ENCODE results near the gene NCOA5. TPM values are rescaled to one million over a fixed set of nuclear protein-coding genes. Genes with fewer than 3 reads are reported as not detected.

Gene NCOA5
- polyA plus RNA-seq, 1 donor (not counting 4 experiments of a cell fraction or from before 2014, with no cell fraction given): 17.6 TPM

DNA sequence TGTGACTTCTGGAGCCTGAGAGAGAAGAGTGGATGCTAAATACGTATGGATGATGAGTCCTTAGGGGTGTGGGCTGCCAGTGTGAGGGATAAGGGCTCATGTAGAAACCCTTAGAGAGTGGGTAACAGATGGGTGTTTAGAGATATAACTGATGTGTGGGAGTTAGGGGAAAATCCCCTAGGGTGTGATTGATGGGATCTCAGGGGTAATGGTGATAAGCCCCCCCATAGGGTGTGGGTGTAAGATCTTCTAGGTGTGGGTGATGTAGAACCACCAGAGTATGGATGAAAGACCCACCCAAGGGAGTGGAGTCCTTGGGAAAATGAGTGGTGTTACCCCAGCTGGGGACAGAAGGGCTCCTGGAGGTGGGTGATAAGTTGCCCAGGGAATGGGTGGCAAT is 34.5 kb downstream of the NCOA5 start:
- dilution Hi-C loops (cut with MboI; ENCODE audit: extremely low pct_ligation_motif_present, low sequenced_read_pairs): no loop called here

DNA sequence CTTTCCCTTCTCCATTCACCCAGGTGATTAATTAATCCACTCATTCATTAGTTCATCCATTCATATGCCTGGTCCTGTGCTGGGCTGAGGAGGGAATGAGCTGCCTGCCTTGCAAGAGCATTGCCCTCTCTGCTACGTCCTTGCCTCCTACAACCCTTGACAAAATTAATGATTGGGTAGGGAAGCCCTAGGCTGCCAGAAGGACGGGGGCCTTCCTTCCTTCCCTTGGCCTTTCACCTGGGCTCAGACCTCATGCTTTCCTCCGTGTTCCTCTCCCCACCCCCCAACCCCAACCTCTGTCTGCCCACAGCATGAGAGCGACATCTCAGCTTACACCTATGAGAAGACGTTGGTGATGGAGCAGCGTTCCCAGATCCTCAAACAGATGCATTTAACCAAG is 35.2 kb downstream of the NCOA5 start:
- dilution Hi-C loops (cut with MboI; ENCODE audit: extremely low pct_ligation_motif_present, low sequenced_read_pairs): no loop called here
- H3K4me2 ChIP-seq (ENCODE audit: control insufficient read depth, extremely low read depth, insufficient read depth, low read depth, low read length): no peak overlapping the region
- DNase-seq (ENCODE audit: low read depth, low spot score) (no peak), FAIRE-seq (no peak)
- TF ChIP-seq EZH2 (IDR thresholded peaks at IDR 0.05; ENCODE audit: low read length): no peak
- TF ChIP-seq, protein P1, sequence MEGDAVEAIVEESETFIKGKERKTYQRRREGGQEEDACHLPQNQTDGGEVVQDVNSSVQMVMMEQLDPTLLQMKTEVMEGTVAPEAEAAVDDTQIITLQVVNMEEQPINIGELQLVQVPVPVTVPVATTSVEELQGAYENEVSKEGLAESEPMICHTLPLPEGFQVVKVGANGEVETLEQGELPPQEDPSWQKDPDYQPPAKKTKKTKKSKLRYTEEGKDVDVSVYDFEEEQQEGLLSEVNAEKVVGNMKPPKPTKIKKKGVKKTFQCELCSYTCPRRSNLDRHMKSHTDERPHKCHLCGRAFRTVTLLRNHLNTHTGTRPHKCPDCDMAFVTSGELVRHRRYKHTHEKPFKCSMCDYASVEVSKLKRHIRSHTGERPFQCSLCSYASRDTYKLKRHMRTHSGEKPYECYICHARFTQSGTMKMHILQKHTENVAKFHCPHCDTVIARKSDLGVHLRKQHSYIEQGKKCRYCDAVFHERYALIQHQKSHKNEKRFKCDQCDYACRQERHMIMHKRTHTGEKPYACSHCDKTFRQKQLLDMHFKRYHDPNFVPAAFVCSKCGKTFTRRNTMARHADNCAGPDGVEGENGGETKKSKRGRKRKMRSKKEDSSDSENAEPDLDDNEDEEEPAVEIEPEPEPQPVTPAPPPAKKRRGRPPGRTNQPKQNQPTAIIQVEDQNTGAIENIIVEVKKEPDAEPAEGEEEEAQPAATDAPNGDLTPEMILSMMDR (optimal IDR thresholded peaks at IDR 0.05 in 1 of 3, IDR thresholded peaks at IDR 0.05 in 1 of 3, conservative IDR thresholded peaks at IDR 0.05 in 1 of 3; ENCODE audit: extremely low read depth in 1 of 3, insufficient read depth in 2 of 3, low read length in 3 of 3): no peak
- peaks cover 3% of the 10 kb centered on the region for H4K20me1 ChIP-seq (ENCODE audit: control insufficient read depth, extremely low read depth, insufficient read depth, low read length)
- no peaks in the 10 kb centered on the region for H3K4me1 ChIP-seq (ENCODE audit: control insufficient read depth, extremely low read depth, insufficient read depth, low read length)
- peaks cover 40% of the 10 kb centered on the region for H3K27me3 ChIP-seq (ENCODE audit: control insufficient read depth, extremely low read depth, insufficient read depth, low read length)
- H3K4me3 ChIP-seq (ENCODE audit: control insufficient read depth in 2 of 3, extremely low read depth in 1 of 3, insufficient read depth in 2 of 3, low read depth in 1 of 3, low read length in 3 of 3): no peak overlapping the region
- H3K27ac ChIP-seq (ENCODE audit: control insufficient read depth, insufficient read depth, low read length): no peak overlapping the region
- H3K79me2 ChIP-seq (ENCODE audit: control insufficient read depth, insufficient read depth, low read length): no peaks in the 10 kb centered on the region
- H3K9ac ChIP-seq (ENCODE audit: control insufficient read depth, extremely low read depth, insufficient read depth, low read length): no peak overlapping the region
- peaks cover 2% of the 10 kb centered on the region for H3K9me1 ChIP-seq (ENCODE audit: control insufficient read depth, extremely low read depth, insufficient read depth, low read length)
- no peaks in the 10 kb centered on the region for H3K9me3 ChIP-seq (ENCODE audit: control insufficient read depth, low read depth, low read length)
- H2AFZ ChIP-seq (ENCODE audit: control insufficient read depth, low read length): no peak overlapping the region
- no peaks in the 10 kb centered on the region for H3K36me3 ChIP-seq (ENCODE audit: control insufficient read depth in 2 of 2, extremely low read depth in 1 of 2, insufficient read depth in 2 of 2, low read length in 2 of 2)

More for the DNA sequence above, 34.5 kb downstream of the NCOA5 start:
- H2AFZ ChIP-seq (ENCODE audit: control insufficient read depth, low read length): no peak overlapping the region
- H3K9ac ChIP-seq (ENCODE audit: control insufficient read depth, extremely low read depth, insufficient read depth, low read length): no peak overlapping the region
- no peak for TF ChIP-seq EZH2 (IDR thresholded peaks at IDR 0.05; ENCODE audit: low read length)
- TF ChIP-seq, protein P1 (optimal IDR thresholded peaks at IDR 0.05 in 1 of 3, IDR thresholded peaks at IDR 0.05 in 1 of 3, conservative IDR thresholded peaks at IDR 0.05 in 1 of 3; ENCODE audit: extremely low read depth in 1 of 3, insufficient read depth in 2 of 3, low read length in 3 of 3): no peak
- no peak overlapping the region for H3K4me2 ChIP-seq (ENCODE audit: control insufficient read depth, extremely low read depth, insufficient read depth, low read depth, low read length)
- H3K27ac ChIP-seq (ENCODE audit: control insufficient read depth, insufficient read depth, low read length): no peak overlapping the region
- peaks cover 0 to 1% of the 10 kb centered on the region in 2 experiments for H3K36me3 ChIP-seq (ENCODE audit: control insufficient read depth in 2 of 2, extremely low read depth in 1 of 2, insufficient read depth in 2 of 2, low read length in 2 of 2)
- peaks cover 3% of the 10 kb centered on the region for H4K20me1 ChIP-seq (ENCODE audit: control insufficient read depth, extremely low read depth, insufficient read depth, low read length)
- H3K9me1 ChIP-seq (ENCODE audit: control insufficient read depth, extremely low read depth, insufficient read depth, low read length): peaks cover 2% of the 10 kb centered on the region
- peaks cover 38% of the 10 kb centered on the region for H3K27me3 ChIP-seq (ENCODE audit: control insufficient read depth, extremely low read depth, insufficient read depth, low read length)
- FAIRE-seq (no peak), DNase-seq (ENCODE audit: low read depth, low spot score) (no peak)
- no peaks in the 10 kb centered on the region for H3K9me3 ChIP-seq (ENCODE audit: control insufficient read depth, low read depth, low read length)
- H3K4me3 ChIP-seq (ENCODE audit: control insufficient read depth in 2 of 3, extremely low read depth in 1 of 3, insufficient read depth in 2 of 3, low read depth in 1 of 3, low read length in 3 of 3): no peak overlapping the region
- no peaks in the 10 kb centered on the region for H3K79me2 ChIP-seq (ENCODE audit: control insufficient read depth, insufficient read depth, low read length)
- no peaks in the 10 kb centered on the region for H3K4me1 ChIP-seq (ENCODE audit: control insufficient read depth, extremely low read depth, insufficient read depth, low read length)
